GM18517 (cell line): ENCODE results near the gene TP73.
"Not testable (repeated sequence)": the region's sequence is repeated elsewhere in the genome, so short reads cannot be mapped to it uniquely, and the experiment has no call there.

Experiments used
- ATAC-seq: cut with Tn5 transposase; IDR thresholded peaks from one replicate; pipeline ENCODE4 v1.9.1; 2021; ENCODE audit warnings: mild to moderate bottlenecking, moderate library complexity; ENCODE audit not compliant: unreplicated experiment

TP73 gene

DNA sequence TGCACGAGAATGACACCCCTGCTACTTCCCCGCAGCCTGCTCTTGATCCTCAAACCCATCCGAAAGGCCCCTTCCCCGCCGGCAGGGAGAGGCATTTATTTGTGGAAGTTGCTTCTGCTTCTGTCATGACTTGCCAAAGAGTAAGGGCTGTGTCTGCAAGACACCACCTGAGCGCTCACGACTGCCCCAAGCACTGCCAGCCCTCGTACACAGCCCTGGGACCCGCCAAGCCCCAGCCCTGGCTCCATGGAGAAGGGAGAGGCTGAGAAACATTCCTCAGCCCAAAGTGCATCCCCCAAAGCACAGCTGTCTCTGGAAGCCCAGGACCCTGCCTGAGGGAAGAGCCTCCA lies 33.8 kb upstream of the TP73 start:
- no peak for ATAC-seq

DNA sequence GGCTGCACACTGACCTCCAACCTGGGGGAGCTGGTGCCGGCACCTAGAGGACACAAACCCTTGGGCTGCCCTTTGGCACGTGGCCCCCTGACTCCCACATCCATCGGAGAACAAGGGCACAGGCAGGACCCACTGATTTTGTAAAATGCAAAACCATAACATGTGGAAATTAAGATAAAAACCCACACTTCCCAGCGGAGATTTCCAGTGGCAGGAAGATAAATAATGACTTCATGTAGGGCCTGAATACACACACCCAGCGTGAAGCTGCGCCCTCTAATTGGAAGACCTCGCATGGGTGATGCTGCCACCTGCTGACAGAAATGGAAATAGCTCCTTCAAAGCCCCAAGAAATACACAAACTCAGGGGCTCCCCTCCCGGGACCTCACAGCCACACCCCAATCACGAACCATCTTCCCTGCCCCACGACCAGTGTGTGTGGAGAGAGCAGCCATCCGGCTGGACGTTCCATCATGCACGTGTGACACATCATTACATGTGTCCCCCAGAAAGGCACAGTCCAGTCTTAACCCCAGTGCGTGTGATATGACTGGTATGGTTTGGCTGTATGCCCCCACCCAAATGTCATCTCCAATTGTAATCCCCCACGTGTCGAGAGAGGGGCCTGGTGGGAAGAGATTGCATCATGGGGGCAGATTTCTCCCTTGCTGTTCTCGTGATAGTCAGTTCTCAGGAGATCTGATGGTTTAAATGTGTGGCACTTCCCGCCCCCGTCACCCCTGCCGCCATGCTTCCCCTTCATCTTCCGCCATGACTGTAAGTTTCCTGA lies 33.2 kb upstream of the TP73 start:
- ATAC-seq = no peak

GRCh38 chr1:3620708-3621107 lies 31.6 kb upstream of the TP73 start:
- no peak for ATAC-seq

DNA sequence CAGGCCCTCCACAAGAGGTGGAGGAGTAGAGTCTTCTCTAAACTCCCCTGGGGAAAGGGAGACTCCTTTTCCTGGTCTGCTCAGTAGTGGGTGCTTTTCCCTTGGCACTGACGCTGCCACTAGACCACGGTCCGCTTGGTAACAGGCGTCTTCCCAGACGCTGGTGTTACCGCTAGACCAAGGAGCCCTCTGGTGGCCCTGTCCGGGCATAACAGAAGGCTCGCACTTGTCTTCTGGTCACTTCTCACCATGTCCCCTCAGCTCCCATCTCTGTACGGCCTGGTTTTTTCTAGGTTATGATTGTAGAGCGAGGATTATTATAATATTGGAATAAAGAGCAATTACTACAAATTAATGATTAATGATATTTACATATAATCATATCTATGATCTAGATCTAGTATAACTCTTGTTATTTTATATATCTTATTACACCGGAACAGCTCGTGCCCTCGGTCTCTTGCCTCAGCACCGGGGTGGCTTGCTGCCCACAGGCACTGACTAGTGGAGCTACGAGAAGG lies 31.1 kb upstream of the TP73 start:
- ATAC-seq = not testable (repeated sequence)

DNA sequence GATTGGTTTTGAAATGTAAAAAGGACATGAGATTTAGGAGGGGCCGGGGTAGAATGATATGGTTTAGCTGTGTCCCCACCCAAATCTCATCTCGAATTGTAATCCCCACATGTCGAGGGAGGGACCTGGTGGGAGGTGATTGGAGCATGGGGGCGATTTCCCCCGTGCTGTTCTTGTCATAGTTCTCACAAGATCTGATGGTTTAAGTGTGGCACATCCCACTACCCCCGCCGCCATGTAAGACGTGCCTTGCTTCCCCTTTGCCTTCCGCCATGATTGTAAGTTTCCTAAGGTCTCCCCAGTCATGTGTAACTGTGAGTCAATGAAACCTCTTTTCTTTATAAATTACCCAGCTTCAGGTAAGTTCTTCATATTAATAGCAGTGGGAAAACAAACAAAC lies 30.2 kb upstream of the TP73 start:
- not testable (repeated sequence) for ATAC-seq

GRCh38 chr1:3623441-3624199 lies 28.7 kb upstream of the TP73 start:
- no peak for ATAC-seq

- ATAC-seq = peak; percentile 89
These were observed 27.8 kb upstream of the TP73 start, which contains the start of gene TPRG1L for GRCh38 chr1:3624200-3625136. Gene TPRG1L (plus strand): TSS chr1:3625015. CDS start chr1:3625073, 58 bp downstream.

DNA sequence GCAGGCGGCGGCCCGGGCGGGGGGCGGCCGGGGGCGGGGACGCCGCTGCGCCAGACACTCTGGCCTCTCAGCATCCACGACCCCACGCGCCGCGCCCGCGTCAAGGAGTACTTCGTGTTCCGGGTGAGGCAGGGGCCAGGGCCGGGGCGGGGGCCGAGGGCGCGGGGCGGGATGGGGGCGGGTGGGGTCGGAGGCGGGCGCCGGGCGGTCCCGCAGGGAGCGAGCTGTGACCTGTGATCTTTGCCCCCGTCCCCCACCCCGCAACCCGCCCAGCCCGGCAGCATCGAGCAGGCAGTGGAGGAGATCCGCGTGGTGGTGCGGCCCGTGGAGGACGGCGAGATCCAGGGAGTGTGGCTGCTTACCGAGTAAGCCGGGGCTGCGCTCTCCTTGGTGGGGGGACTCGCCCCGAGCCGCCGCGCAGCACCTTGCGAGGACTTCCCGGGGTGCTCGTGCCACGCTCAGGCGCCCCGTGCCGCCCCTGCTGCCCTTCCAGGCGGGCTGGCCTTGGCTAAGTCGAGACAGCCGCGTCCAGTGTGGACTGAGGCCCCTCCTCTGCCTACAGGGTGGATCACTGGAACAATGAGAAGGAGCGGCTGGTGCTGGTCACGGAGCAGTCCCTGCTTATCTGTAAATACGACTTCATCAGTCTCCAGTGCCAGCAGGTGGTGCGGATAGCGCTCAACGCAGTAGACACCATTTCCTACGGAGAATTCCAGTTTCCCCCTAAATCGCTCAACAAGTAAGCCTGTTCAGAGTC lies 27.0 kb upstream of the TP73 start:
- ATAC-seq = peak; percentile 14

GRCh38 chr1:3626025-3626424 lies 26.3 kb upstream of the TP73 start:
- no peak for ATAC-seq

DNA sequence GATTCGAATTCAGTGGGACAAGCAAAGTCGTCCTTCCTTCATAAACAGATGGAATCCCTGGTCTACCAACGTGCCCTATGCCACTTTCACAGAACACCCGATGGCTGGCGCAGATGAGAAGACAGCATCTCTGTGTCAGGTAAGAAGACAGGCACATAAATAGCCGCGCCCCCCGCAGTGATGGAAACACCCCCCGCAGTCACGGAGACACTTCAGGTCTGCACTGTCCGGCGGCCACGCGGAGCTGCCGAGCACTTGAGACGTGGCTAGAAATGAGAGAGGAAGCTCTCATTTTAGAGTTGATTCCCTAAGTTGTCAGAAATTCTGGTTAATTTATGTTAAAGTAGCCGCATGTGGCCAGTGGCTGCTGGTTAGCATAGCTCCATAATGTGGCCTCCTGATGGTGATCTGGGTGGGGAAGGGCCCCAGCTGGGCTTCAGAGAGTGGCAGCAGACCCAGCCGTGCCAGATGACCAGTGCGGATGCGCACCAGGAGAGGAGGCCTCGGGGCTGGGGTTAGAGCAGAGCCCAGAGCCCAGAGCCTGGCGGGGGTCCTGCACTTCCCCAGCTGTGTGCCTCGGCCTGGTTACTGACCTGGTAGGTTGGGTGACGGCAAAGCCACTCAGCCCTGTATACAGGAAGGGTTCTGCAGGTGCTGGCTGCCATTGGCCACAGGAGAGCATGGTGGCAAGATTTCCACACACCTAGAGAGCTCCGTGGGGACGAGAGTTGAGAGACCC lies 24.6 kb upstream of the TP73 start:
- ATAC-seq = no peak

DNA sequence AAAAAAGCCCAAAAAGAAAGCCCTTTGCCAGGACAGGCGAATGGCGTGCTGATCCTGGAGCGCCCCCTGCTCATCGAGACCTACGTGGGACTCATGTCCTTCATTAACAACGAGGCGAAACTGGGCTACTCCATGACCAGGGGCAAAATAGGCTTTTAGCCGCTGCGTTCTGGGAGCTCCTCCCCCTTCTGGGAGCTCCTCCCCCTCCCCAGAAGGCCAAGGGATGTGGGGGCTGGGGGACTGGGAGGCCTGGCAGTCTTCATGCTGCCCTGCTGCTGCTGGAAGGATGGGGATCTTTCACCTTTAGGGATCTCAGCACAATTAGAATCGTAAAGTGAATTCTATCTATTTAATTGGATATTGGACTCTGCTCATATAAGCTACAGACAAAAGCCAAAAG lies 23.9 kb upstream of the TP73 start:
- no peak for ATAC-seq

DNA sequence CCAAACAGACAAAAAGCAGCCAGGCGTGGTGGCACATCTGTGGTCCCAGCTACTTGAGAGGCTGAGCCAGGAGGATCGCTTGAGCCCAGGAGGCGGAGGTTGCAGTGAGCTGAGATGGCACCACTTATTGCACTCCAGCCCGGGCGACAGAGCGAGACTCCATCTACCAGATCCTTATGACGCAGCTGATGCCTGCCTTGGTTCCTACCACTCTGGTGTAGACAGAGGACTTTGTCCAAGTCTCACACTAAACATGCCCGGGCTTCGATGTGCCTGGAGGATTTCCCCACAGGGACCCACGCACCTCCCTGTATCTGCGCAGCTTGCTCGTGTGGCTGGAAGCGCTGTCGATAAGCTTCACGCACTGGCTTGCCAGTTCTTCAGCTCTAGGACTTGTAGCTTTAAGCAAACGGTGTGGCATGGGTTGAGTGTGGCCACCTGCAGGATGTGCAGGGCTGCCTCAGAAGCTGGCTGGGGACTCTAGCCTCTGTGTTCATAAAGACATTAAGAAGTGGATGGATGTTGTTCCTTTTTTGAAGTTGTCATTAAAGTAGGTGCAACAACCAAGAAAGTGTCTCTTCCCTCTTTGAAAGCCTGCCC lies 22.7 kb upstream of the TP73 start:
- no peak for ATAC-seq

DNA sequence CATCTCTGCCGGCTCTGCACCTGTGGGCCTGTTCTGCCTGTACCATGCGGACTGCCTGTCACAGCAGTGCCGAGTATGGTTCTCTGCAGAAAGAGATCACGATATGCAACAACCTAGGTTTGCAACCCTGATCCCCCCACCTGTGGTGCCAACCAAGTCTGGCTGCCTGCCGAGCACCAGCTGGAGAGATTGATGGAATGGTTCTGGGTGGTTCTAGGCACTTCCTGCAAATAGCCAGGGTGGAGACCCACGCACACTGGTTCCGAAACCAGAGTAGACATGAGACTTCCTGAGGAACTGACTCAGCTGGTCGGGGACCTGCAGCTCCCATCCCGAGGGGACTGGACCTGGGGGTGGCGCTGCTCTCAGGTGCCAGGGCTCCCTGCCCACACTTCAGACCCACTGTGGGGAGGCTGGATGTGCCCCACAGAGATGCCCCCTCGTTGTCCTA lies 22.1 kb upstream of the TP73 start:
- no peak for ATAC-seq

GRCh38 chr1:3630914-3631313 lies 21.4 kb upstream of the TP73 start:
- ATAC-seq = no peak

GRCh38 chr1:3631320-3632260 lies 20.7 kb upstream of the TP73 start:
- ATAC-seq = no peak

GRCh38 chr1:3632298-3632697 lies 20.0 kb upstream of the TP73 start:
- ATAC-seq = no peak

- ATAC-seq = no peak
These were observed 19.5 kb upstream of the TP73 start for GRCh38 chr1:3632716-3633343.
